Small intestine (tissue), 7 donors: ENCODE measurements around the gene TNNI3K. TPM values are rescaled to one million over a fixed set of nuclear protein-coding genes. Genes with fewer than 3 reads are reported as not detected.

Source experiments
- DNase-seq, 2 donors: peaks; one replicate each; pipeline versions ENCODE4 v3.0.0 to v3.0.0-alpha.2; 2013
- FAIRE-seq: peaks from 2 replicates; lab custom pipeline; 2012; peaks lifted over from hg19 to GRCh38; lab: Jason Lieb, UNC
- H3K27ac ChIP-seq, 3 donors: one replicate each; pipeline ENCODE4 v1.5.1; 2013; ENCODE audit warnings: low read length in 2 of 3, mild to moderate bottlenecking in 2 of 3, control low read depth in 1 of 3, inconsistent platforms in 1 of 3, low read depth in 1 of 3, moderate library complexity in 1 of 3
- H3K27me3 ChIP-seq, 3 donors: one replicate each; pipeline ENCODE4 v1.6.1; 2013; ENCODE audit warnings: low read length in 3 of 3, inconsistent platforms in 1 of 3; ENCODE audit not compliant: control insufficient read depth in 3 of 3, insufficient read depth in 3 of 3
- H3K36me3 ChIP-seq, 3 donors: one replicate each; pipeline ENCODE4 v1.6.1; 2013; ENCODE audit warnings: low read length in 3 of 3, inconsistent platforms in 1 of 3, low read depth in 1 of 3, mild to moderate bottlenecking in 1 of 3, moderate library complexity in 1 of 3; ENCODE audit not compliant: control insufficient read depth in 3 of 3, insufficient read depth in 2 of 3
- H3K4me1 ChIP-seq, 3 donors: one replicate each; pipeline ENCODE4 v1.6.1; 2013; ENCODE audit warnings: low read length in 2 of 3, inconsistent platforms in 1 of 3, low read depth in 1 of 3, mild to moderate bottlenecking in 1 of 3, moderate library complexity in 1 of 3; ENCODE audit not compliant: control insufficient read depth in 3 of 3, insufficient read depth in 2 of 3
- H3K4me3 ChIP-seq, 3 donors: one replicate each; pipeline ENCODE4 v1.5.1; 2013; ENCODE audit warnings: low read length in 3 of 3, control low read depth in 1 of 3, inconsistent platforms in 1 of 3, low read depth in 1 of 3, mild to moderate bottlenecking in 1 of 3, moderate library complexity in 1 of 3
- H3K9me3 ChIP-seq, 2 donors: one replicate each; pipeline ENCODE4 v1.6.1; 2013; ENCODE audit warnings: low read depth in 1 of 2, low read length in 1 of 2; ENCODE audit not compliant: control insufficient read depth in 2 of 2, insufficient read depth in 1 of 2
- WGBS, 3 donors: extraction: QIAGEN DNeasy Blood & Tissue Kit; methylation state at CpG; one replicate each; pipeline ENCODE4 v1.1.7; 2013; 5-methylcytosine and 5-hydroxymethylcytosine counted together
- polyA plus RNA-seq, 4 donors: library from polyadenylated mRNA; stranded (reverse) in 3 of 4; unstranded in 1 of 4; fragments of 200-250 nt in 3 of 4; fragments of 120-200 nt in 1 of 4; gene quantifications; one replicate each; pipeline versions ENCODE4 v1.2.1 to v1.2.3, GENCODE V29; 2013
- donor health status: healthy with polysubstance abuse.
- donor health status: control.
- donor health status: control.
- donor health status: Bipolar disorder and iron deficiency.
- donor health status: healthy.

The TNNI3K gene
- polyA plus RNA-seq, 4 donors = 0.24 to 0.32 TPM; not detected in 2

GRCh38 chr1:74317663-74318062 lies 82.5 kb downstream of the TNNI3K start:
- 73 to 86% (median 80%) methylated on average over 3 of the region's 3 CpGs for WGBS, 3 donors
- Histone ChIP-seq H3K27me3 (no peaks in the 10 kb centered on the region), H3K4me3 (no peak overlapping the region), H3K4me1 (no peaks in the 10 kb centered on the region), H3K36me3 (no peaks in the 10 kb centered on the region), H3K27ac (no peak overlapping the region), H3K9me3 (no peaks in the 10 kb centered on the region)
- FAIRE-seq (no peak), DNase-seq (no peak)

- FAIRE-seq (no peak), DNase-seq (no peak)
- no peak overlapping the region for H3K4me3 ChIP-seq
- H3K4me1 ChIP-seq = no peaks in the 10 kb centered on the region
- H3K27me3 ChIP-seq = no peaks in the 10 kb centered on the region
- no peak overlapping the region for H3K27ac ChIP-seq
- H3K9me3 ChIP-seq = peaks cover 0 to 2% of the 10 kb centered on the region in 2 donors
- 26 to 53% (median 35%) methylated on average over 1 of the region's 1 CpG for WGBS, 3 donors
- no peaks in the 10 kb centered on the region for H3K36me3 ChIP-seq
Measured at GRCh38 chr1:74323937-74324473, 88.8 kb downstream of the TNNI3K start.

GRCh38 chr1:74324684-74325448 lies 89.7 kb downstream of the TNNI3K start:
- Histone ChIP-seq H3K9me3 (peaks cover 0 to 2% of the 10 kb centered on the region in 2 donors), H3K36me3 (no peaks in the 10 kb centered on the region), H3K27ac (no peak overlapping the region), H3K4me3 (no peak overlapping the region), H3K27me3 (no peaks in the 10 kb centered on the region), H3K4me1 (no peaks in the 10 kb centered on the region)
- 60 to 63% (median 62%) methylated on average over 6 of the region's 6 CpGs for WGBS, 3 donors
- DNase-seq (no peak), FAIRE-seq (no peak)

GRCh38 chr1:74328851-74329250 lies 93.7 kb downstream of the TNNI3K start:
- no peaks in the 10 kb centered on the region for H3K27me3 ChIP-seq
- H3K4me3 ChIP-seq = no peak overlapping the region
- FAIRE-seq (no peak), DNase-seq (no peak)
- no peak overlapping the region for H3K27ac ChIP-seq
- H3K4me1 ChIP-seq = no peaks in the 10 kb centered on the region
- H3K9me3 ChIP-seq = peaks cover 0 to 2% of the 10 kb centered on the region in 2 donors
- no peaks in the 10 kb centered on the region for H3K36me3 ChIP-seq

GRCh38 chr1:74333244-74333643 lies 98.1 kb downstream of the TNNI3K start:
- H3K4me3 ChIP-seq = no peak overlapping the region
- no peak for FAIRE-seq
- H3K9me3 ChIP-seq = no peaks in the 10 kb centered on the region
- no peak for DNase-seq
- no peaks in the 10 kb centered on the region for H3K4me1 ChIP-seq
- WGBS, 3 donors = 74 to 89% (median 83%) methylated on average over 2 of the region's 2 CpGs
- H3K36me3 ChIP-seq = no peaks in the 10 kb centered on the region
- no peaks in the 10 kb centered on the region for H3K27me3 ChIP-seq
- H3K27ac ChIP-seq = no peak overlapping the region

- FAIRE-seq (no peak), DNase-seq (no peak)
Measured at GRCh38 chr1:74334147-74334546, 99.0 kb downstream of the TNNI3K start.

GRCh38 chr1:74340656-74341055 lies 105.5 kb downstream of the TNNI3K start:
- 63 to 74% (median 71%) methylated on average over 2 of the region's 2 CpGs for WGBS, 3 donors
- H3K4me3 ChIP-seq = no peak overlapping the region
- no peak for DNase-seq
- H3K36me3 ChIP-seq = no peaks in the 10 kb centered on the region
- no peaks in the 10 kb centered on the region for H3K27me3 ChIP-seq
- FAIRE-seq = no peak
- no peaks in the 10 kb centered on the region for H3K4me1 ChIP-seq
- H3K27ac ChIP-seq = no peak overlapping the region
- no peaks in the 10 kb centered on the region for H3K9me3 ChIP-seq

More at GRCh38 chr1:74334147-74334546, 99.0 kb downstream of the TNNI3K start:
- Histone ChIP-seq H3K27me3 (no peaks in the 10 kb centered on the region), H3K27ac (no peak overlapping the region), H3K9me3 (no peaks in the 10 kb centered on the region), H3K36me3 (no peaks in the 10 kb centered on the region), H3K4me3 (no peak overlapping the region), H3K4me1 (no peaks in the 10 kb centered on the region)

GRCh38 chr1:74341702-74342339 lies 106.6 kb downstream of the TNNI3K start:
- no peak for DNase-seq
- Histone ChIP-seq H3K4me3 (no peak overlapping the region), H3K27me3 (no peaks in the 10 kb centered on the region), H3K27ac (no peak overlapping the region), H3K36me3 (no peaks in the 10 kb centered on the region), H3K9me3 (no peaks in the 10 kb centered on the region), H3K4me1 (no peaks in the 10 kb centered on the region)
- 86 to 88% (median 87%) methylated on average over 4 of the region's 4 CpGs for WGBS, 3 donors
- no peak for FAIRE-seq
